Hindlimb muscle (tissue), 1 donor: Measurements from ENCODE around the gene FOXP1. TPM values are rescaled to one million over a fixed set of nuclear protein-coding genes. Genes with fewer than 3 reads are reported as not detected.

Source experiments
- DNase-seq: peaks from one replicate; pipeline ENCODE4 v3.0.0-alpha.2; 2013
- polyA plus RNA-seq: library from polyadenylated mRNA; unstranded; fragments of 120-200 nt; gene quantifications from one replicate; pipeline ENCODE4 v1.2.1, GENCODE V29; 2013; ENCODE audit not compliant: insufficient read length

FOXP1 gene
- polyA plus RNA-seq, 1 donor, result 18.2 TPM

- DNase-seq, result no peak
These were observed 635.9 kb downstream of the FOXP1 start for GRCh38 chr3:70947579-70947978.

GRCh38 chr3:70943886-70944285 is 639.6 kb downstream of the FOXP1 start:
- no peak for DNase-seq

DNA sequence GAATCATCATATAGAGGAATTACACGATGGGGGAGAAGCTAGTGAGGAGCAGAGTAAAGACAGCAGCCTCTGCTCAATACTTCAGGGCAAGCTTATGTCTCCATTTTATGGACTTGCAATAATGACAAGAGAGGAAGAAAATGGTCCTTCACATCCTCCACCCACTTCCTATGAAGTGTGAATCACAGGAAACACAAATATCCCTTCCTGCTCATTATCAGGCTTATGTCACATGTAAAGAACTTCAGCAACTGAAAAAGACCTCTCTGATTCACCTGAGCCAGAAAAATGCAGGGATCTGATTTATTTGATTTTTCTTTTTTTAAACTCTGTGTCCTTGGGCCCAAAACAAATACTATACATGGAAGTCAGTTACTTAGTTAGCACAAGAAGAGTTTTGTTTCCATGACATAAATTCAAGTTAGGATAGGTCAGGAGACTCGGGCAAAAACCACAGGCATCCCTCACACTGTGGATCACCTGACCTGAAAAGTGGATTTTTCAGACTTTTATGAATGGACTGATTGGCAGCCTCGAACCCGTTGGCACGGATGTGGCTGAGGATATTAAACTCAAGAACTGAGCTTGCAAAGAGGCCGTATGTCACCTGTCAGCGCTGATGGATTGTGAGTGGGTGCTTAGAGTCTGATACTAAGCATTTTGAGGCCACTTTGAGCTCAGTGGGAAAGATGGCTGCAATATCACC is 650.3 kb downstream of the FOXP1 start:
- no peak for DNase-seq

GRCh38 chr3:70930066-70930465 is 653.5 kb downstream of the FOXP1 start:
- no peak for DNase-seq

GRCh38 chr3:70927239-70927638 is 656.3 kb downstream of the FOXP1 start:
- no peak for DNase-seq

DNA sequence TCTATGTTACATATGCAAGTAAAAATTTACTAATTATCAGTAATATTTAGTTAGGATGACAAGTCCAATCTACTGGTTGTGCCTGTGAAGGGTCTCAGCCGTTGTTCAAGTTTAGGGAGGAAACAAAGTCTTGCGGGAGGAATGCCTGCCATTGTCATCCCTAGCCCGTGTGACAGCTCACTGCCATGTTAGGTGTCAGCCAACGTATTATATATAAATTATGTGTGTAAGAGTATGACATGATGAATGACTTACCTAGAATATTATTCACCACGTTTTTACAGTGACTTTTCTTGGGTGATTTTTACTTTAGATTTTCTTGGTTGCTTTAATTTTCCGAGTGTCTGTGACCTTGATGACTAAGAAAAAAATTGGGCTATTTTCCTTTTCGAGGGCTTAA is 656.7 kb downstream of the FOXP1 start:
- no peak for DNase-seq

DNA sequence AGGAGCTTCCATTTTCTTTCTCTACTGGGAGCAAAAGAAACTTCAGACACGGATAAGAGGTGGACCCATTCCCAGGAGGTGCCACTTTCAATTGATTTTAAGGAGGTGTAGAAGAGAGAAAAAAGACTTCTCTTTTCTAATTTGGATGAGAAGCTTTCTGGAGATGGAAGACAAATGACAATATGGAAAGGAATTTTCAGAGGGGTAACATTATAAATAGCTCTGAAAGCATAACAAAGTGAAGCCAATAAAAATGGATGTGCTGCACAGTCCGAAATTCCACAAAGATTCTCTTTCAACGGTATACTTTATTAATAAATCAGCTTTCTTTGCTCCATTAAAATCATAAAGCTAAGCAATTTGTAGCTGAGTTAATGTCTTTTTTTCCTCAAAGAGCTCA is 663.9 kb downstream of the FOXP1 start:
- no peak for DNase-seq

- DNase-seq, result no peak
These were observed 664.4 kb downstream of the FOXP1 start for GRCh38 chr3:70919091-70919490.

DNA sequence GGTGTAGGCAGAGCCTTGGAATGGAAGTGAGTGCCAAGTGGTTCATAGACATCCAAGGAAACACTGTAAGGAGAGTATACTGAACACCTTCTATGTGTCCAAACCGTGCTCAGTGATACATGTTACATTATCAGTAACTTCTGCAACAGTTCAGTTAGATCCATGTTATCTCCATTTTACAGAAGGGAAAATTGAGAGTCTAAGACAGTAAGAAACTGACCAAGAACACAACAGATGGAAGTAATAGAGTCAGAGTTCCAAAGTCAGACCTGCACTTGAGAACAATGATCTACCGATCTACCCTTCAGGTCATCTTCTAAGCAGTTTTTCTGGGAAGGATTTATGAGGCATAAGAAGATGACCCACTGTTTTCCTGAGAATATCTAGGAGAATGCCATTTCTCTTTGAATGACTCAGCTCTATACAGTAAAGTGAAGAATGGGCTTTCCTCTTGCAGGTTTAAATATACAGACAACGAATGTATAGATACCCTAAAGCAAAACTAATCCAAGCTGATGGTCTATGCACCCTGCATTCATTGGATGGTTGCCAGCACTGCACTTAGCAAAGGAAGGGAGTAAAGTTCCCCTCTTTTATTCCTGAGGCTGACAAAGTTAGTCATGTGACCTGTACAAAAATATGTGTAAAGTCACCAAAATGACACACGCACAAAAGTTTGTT is 667.0 kb downstream of the FOXP1 start:
- no peak for DNase-seq

DNA sequence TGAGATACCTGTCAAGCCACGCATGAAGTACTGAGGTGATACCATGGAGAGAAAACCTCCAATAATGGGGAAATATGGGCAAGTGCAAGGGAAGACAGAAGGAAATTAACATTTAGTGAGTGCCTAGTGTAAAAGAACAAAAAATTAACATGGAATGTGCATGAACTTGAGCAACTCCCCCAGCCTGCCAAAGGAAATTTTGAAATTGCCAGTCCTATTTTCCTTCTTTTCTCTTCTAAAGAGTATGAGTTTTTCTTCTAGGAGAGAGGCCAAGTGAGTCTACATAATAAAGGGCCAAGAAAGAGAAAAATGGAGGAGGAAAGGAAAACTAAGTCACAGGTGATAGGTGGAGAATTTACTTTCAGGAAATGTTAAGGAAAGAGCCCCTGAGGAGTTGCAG is 668.7 kb downstream of the FOXP1 start:
- DNase-seq, result no peak

GRCh38 chr3:70911719-70912118 is 671.8 kb downstream of the FOXP1 start:
- DNase-seq, result no peak

DNA sequence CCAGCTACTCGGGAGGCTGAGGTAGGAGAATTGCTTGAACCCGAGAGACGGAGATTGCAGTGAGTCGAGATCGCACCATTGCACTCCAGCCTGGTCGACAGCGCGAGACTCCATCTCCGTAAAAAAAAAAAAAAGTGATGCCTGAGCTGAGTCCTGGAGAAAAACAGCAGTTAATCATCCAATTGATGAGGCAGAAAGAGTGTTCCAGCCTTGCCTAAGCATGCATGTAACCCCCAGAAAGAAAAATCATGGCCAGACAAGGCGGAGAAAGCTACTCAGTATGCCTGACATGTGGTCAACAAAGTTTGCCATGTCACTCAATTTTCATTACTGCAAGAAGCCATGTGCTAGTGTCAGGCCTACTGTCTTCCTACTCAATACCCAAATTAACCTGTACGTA is 678.0 kb downstream of the FOXP1 start:
- DNase-seq, result no peak

Other genes starting within 250 kb of the FOXP1 start
- 9.3 TPM for gene EIF4E3, start 141.7 kb upstream of the FOXP1 start, polyA plus RNA-seq
- 3.2 TPM for gene GPR27, start 170.1 kb upstream of the FOXP1 start, polyA plus RNA-seq
- gene PROK2, start 201.4 kb upstream of the FOXP1 start, polyA plus RNA-seq, result 0.30 TPM